ENCODE data around the gene RPE. TPM values are rescaled to one million over a fixed set of nuclear protein-coding genes. Genes with fewer than 3 reads are reported as not detected.

Gene RPE
- total RNA-seq, 1 experiment from 2014 or later = 67.6 TPM

- ATAC-seq (no peak), DNase-seq (ENCODE audit: low read depth, low spot score) (no peak)
- Histone ChIP-seq H3K36me3 (ENCODE audit: control insufficient read depth in 1 of 2, insufficient read depth in 2 of 2, low read length in 2 of 2) (no peaks in the 10 kb centered on the region), H2AFZ (ENCODE audit: low read depth, low read length, poor library complexity, severe bottlenecking) (no peak overlapping the region), H3K79me2 (ENCODE audit: insufficient read depth, low read length) (no peaks in the 10 kb centered on the region), H3K4me3 (replicated peaks in 1 of 2; ENCODE audit: low read depth in 1 of 2, low read length in 2 of 2) (no peak overlapping the region), H3K4me2 (ENCODE audit: low read length) (no peak overlapping the region), H3K4me1 (ENCODE audit: control insufficient read depth in 1 of 2, insufficient read depth in 2 of 2, low read length in 2 of 2) (no peaks in the 10 kb centered on the region), H4K20me1 (ENCODE audit: insufficient read depth) (no peaks in the 10 kb centered on the region), H3K9me3 (ENCODE audit: control insufficient read depth in 1 of 2, insufficient read depth in 1 of 2, low read depth in 1 of 2, low read length in 2 of 2) (no peaks in the 10 kb centered on the region), H3K27ac (ENCODE audit: low read depth, low read length) (no peak overlapping the region), H3K9me2 (ENCODE audit: insufficient read depth) (no peaks in the 10 kb centered on the region), H3K27me3 (ENCODE audit: insufficient read depth, low read length) (no peaks in the 10 kb centered on the region), H3K9ac (ENCODE audit: low read length) (no peak overlapping the region)
- CTCF ChIA-PET = interaction anchor here (2.7 kb wide), 1 partner anchor 9 kb away, joined by 9 read pairs; no protein-coding TSS in a partner anchor
- no TSS peak for BruUV-seq (replicated peaks)
- TF ChIP-seq EZH2 (IDR thresholded peaks at IDR 0.05) (no peak), POLR2A (IDR thresholded peaks at IDR 0.05; ENCODE audit: borderline replicate concordance, extremely low read depth, insufficient read depth, insufficient read length) (no peak), JUND (IDR thresholded peaks at IDR 0.05) (no peak), ATF3 (IDR thresholded peaks at IDR 0.05) (no peak), POLR2AphosphoS5 (IDR thresholded peaks at IDR 0.05; ENCODE audit: low read depth, low read length) (no peak), ZNF274 (IDR thresholded peaks at IDR 0.05; ENCODE audit: low read depth, low read length) (no peak), SP1 (IDR thresholded peaks at IDR 0.05; ENCODE audit: low read depth) (no peak), FOSL1 (IDR thresholded peaks at IDR 0.05; ENCODE audit: low read depth) (no peak), CBX3 (IDR thresholded peaks at IDR 0.05; ENCODE audit: low read depth) (no peak), EZH2phosphoT487 (IDR thresholded peaks at IDR 0.05; ENCODE audit: borderline replicate concordance) (no peak), ZBTB33 (IDR thresholded peaks at IDR 0.05; ENCODE audit: extremely low read depth, insufficient replicate concordance, low read length) (no peak)
- POLR2A ChIA-PET = no interaction called here
- intact Hi-C loops (cut with micrococcal nuclease) = no loop called here
- RAD21 ChIA-PET (ENCODE audit: low non-redundant PET in 1 of 2, low total read pairs in 2 of 2, uncharacterized antibody in 2 of 2, unreplicated experiment in 2 of 2) = no interaction called here
These were observed 32.2 kb upstream of the RPE start for GRCh38 chr2:209970271-209970670.

Measured in HCT116 (cell line).